DMS53 treated with DMSO at 0.1 percent for 48 hours (cell line): ENCODE measurements around the gene TRIB2.

Experiments used
- DNase-seq: peaks from one replicate; lab custom pipeline; 2025; ENCODE audit not compliant: unreplicated experiment; lab: John Stamatoyannopoulos, UW

Gene TRIB2

DNA sequence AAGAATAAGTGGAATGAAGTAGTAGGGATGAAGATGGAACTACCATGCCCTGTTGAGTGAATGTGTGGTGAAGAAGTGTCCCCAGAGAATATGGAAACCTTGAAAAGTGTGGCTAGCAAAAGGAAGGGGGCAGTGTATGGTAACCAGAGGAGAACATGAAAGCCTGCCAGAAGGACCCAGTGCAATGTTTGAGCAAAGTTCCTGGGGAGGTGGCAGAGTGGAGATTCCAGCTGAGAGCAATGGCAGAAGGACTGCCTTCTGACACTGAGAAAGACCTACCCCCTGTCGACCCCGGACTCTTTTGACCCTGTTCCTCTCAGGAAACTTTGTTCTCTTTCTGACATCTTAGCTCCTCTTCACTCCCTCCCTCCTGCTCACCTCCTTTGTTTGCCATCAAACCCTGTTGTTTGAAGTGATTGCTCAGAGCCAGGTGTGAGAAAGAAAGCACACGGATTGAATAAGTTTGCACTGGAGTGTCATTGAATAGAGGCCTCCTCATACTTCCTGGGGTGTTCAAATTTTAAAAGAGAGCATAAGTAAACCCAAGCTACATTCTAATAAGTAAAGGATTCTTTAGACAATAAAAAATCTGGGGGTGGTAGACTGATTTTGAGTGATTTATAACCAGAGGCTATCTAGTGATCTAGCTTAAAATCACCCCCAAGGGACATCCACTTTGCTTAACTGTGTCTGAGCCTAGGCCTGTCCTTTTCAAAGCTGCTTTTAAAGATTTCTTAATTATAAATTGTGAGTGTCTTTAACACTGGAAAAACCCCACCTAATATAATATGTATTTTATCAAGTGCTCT is 57.1 kb downstream of the TRIB2 start:
- peak; percentile 18 for DNase-seq

- DNase-seq = no peak
Observed at GRCh38 chr2:12774395-12774727, 57.6 kb downstream of the TRIB2 start.

GRCh38 chr2:12776521-12776961 is 59.8 kb downstream of the TRIB2 start:
- no peak for DNase-seq

GRCh38 chr2:12778369-12778768 is 61.6 kb downstream of the TRIB2 start:
- no peak for DNase-seq

DNA sequence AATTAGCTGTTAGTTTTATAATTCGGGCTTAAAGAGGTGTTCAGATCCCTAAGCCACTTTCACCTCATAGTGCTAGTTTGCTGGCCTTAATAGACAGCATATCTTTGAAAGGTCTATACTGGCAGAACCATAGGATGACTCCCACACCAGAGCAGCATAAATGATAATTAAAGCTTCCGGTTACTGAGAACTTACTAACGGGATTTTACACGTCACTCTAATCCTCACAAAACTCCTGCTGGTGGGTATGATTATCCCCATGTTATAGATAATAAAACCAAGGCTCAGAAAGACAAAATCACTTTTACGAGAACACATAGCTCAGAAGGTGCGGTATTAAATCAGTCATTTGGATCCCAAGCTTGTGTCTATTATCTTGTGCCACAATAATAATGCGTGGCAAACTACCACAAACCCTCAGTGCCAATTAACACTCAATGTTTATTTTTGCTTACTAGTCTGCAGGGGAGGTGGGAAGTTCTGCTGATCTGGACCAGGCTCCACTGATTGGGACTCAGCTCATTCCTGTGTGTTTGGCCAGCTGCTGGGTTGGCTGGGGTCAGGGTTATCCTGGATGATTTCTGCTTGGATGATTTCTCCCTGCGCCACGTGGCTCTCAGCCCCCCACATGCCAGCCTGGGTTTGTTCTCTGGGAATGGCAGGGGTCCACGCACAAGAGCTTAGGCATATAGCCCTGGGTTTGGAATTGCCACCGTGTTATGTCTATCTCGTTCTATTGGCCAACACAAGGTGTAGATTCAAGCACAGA is 62.3 kb downstream of the TRIB2 start:
- no peak for DNase-seq

- DNase-seq = no peak
Observed at GRCh38 chr2:12781329-12781728, 64.6 kb downstream of the TRIB2 start.

DNA sequence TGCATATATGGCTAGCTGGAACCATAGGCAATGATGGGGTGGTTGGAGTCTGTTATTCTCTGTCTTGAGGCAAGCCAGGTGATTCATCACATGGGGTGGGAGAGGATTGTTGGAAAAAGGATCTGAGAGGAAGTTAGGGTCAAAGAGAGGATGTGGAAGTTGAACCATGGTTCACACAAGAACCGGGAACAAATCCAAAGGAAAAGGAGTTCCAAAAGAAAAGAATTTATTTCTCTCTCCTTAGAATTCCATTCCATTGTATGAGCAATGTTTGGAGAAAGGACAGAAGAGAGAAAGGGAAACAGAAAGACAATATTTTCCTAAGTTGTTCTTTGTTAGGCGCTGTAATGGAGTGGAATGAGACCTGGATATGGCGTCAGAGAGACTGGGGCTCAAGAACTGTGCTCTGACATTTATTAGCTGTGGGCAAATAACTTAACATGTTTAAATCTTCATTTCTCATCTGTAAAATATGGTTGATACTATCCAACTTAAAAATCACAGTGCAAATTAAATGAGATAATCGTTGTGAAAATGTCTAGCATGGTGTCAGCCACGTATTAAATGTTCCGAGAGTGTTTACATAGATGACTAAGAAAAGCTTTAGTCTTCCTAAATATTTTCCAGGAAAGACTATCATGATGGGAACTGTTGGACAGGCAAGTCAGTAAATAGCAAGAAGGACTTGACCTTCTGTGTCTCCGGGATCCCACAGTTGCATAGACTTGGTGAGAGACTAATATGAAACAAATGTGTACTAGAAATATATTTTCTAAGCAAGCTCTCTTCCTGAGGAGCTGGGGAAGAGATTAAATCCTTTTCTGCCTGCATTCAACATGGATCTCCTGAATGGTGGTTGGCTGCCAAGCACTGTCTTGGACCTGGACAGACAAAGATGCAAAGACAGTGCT is 71.4 kb downstream of the TRIB2 start:
- DNase-seq = no peak

DNA sequence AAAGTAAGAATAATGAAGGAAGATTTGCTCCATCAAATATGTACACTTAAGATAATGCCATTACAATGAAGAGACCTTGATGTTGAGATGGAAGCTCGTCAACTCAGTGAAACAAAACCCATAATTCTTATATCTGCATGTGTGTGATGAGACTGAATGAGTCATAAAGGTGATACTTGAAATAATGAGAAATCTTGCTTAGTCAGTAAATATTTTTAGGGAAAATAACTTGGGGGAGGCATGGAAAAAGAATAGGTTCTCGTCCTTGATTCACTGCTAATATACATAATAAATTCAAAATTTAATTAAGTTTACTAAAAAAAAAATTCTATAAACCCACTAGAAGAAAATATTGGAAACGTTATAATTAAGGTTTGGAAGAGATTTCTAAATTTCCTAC is 75.2 kb downstream of the TRIB2 start:
- no peak for DNase-seq
